ENCODE data around the gene CNTNAP2.

Gene CNTNAP2

DNA sequence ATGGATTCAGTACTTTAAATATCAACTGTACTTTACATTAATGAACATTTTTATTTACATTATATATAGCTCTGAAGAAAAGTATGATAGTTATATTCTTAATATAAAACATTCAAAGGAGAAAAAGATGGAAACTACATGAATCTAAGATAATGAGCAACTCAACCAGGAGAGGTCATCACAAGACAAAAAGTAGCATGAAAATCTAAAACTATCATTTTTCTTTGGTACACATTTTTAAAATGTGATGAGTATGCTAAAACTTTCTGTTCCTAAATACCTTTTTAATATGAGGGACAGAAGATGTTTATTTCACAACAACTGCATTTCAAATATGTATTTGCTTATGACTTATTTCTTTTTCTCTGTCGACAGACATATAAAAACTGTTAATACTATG lies 2.4 kb downstream of the CNTNAP2 start:
- TF ChIP-seq JUND (IDR thresholded peaks at IDR 0.05; ENCODE audit: low read depth): no peak
- no peak for DNase-seq (ENCODE audit: low read depth in 1 of 2, low spot score in 1 of 2)

DNA sequence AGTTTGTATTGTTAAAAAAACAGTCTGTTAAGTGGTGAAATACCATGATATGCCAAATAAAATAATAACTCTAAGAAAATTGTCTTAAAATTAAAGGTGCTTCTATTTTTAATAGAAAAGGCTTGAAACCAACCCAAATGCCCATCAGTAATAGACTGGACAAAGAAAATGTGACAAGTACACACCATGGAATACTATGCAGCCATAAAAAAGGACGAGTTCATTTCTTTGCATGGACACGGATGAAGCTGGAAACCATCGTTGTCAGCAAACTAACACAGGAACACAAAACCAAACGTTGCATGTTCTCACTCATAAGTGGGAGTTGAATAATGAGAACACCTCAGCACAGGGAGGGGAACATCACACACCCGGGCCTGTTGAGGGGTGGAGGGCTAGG lies 7.1 kb downstream of the CNTNAP2 start:
- DNase-seq (ENCODE audit: low read depth in 1 of 2, low spot score in 1 of 2): no peak
- in situ Hi-C loops (cut with HindIII; ENCODE audit: low pct_unique_long_range_greater_than_20kb, low sequenced_read_pairs): no loop called here
- TF ChIP-seq JUND (IDR thresholded peaks at IDR 0.05; ENCODE audit: low read depth): no peak

More for the DNA sequence above, 2.4 kb downstream of the CNTNAP2 start:
- in situ Hi-C loops (cut with HindIII; ENCODE audit: low pct_unique_long_range_greater_than_20kb, low sequenced_read_pairs): no loop called here

- no peak for TF ChIP-seq JUND (IDR thresholded peaks at IDR 0.05; ENCODE audit: low read depth)
- in situ Hi-C loops (cut with HindIII; ENCODE audit: low pct_unique_long_range_greater_than_20kb, low sequenced_read_pairs): no loop called here
- no peak for DNase-seq (ENCODE audit: low read depth in 1 of 2, low spot score in 1 of 2)
Observed at GRCh38 chr7:146126767-146127509, 10.3 kb downstream of the CNTNAP2 start.

DNA sequence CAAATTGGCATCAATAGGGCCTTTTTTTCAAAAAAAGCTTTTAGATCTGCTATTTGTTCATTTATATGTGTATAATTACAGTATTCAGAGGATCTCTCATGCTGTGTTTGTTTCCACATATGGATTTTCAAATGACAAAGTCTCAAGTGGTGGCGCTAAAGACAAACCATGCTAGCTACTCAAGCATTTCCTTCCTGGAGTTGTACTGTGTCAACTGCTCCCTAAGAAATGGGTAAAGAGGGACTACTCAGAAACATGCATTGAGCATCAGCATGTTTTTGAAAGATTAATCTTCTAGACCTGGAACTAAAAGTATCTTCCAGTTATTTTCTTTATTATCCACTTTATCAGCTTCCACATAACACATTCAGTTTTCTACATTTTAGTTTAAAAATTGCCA lies 12.7 kb downstream of the CNTNAP2 start:
- TF ChIP-seq JUND (IDR thresholded peaks at IDR 0.05; ENCODE audit: low read depth): no peak
- DNase-seq (ENCODE audit: low read depth in 1 of 2, low spot score in 1 of 2): no peak
- in situ Hi-C loops (cut with HindIII; ENCODE audit: low pct_unique_long_range_greater_than_20kb, low sequenced_read_pairs): no loop called here

GRCh38 chr7:146129997-146130396 lies 13.4 kb downstream of the CNTNAP2 start:
- TF ChIP-seq JUND (IDR thresholded peaks at IDR 0.05; ENCODE audit: low read depth): no peak
- no peak for DNase-seq (ENCODE audit: low read depth in 1 of 2, low spot score in 1 of 2)
- in situ Hi-C loops (cut with HindIII; ENCODE audit: low pct_unique_long_range_greater_than_20kb, low sequenced_read_pairs): no loop called here

GRCh38 chr7:146131701-146132100 lies 15.1 kb downstream of the CNTNAP2 start:
- no peak for DNase-seq (ENCODE audit: low read depth in 1 of 2, low spot score in 1 of 2)
- TF ChIP-seq JUND (IDR thresholded peaks at IDR 0.05; ENCODE audit: low read depth): no peak
- in situ Hi-C loops (cut with HindIII; ENCODE audit: low pct_unique_long_range_greater_than_20kb, low sequenced_read_pairs): no loop called here

DNA sequence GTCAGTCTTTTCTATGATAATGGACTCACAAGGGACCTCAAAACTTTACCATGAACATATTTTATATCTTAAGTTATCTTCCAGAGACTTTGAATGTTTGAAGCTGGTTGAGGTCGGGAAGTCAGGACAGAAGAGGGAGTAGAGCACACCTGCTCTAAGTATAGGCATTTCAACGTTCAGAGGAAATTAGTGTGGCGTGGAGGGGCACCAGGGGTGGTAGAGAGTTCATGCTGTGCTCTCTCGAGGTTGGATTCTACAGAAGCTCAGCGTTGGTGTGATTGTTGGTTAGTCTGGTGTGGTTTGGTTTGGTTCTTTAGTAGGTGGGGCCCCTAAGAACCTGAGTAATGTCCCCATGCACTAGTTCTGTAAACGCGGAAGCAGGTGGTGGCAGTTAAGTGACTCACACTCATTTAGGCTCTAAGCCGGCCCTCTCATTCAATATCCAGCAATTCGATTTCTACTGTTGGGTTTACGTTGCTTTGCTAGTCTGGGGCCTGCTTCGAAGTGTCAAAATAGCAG lies 19.8 kb downstream of the CNTNAP2 start:
- TF ChIP-seq JUND (IDR thresholded peaks at IDR 0.05; ENCODE audit: low read depth): no peak
- in situ Hi-C loops (cut with HindIII; ENCODE audit: low pct_unique_long_range_greater_than_20kb, low sequenced_read_pairs): no loop called here
- DNase-seq (ENCODE audit: low read depth in 1 of 2, low spot score in 1 of 2): no peak

- DNase-seq (ENCODE audit: low read depth in 1 of 2, low spot score in 1 of 2): no peak
- no peak for TF ChIP-seq JUND (IDR thresholded peaks at IDR 0.05; ENCODE audit: low read depth)
- in situ Hi-C loops (cut with HindIII; ENCODE audit: low pct_unique_long_range_greater_than_20kb, low sequenced_read_pairs): no loop called here
Observed at GRCh38 chr7:146138926-146139325, 22.3 kb downstream of the CNTNAP2 start.

DNA sequence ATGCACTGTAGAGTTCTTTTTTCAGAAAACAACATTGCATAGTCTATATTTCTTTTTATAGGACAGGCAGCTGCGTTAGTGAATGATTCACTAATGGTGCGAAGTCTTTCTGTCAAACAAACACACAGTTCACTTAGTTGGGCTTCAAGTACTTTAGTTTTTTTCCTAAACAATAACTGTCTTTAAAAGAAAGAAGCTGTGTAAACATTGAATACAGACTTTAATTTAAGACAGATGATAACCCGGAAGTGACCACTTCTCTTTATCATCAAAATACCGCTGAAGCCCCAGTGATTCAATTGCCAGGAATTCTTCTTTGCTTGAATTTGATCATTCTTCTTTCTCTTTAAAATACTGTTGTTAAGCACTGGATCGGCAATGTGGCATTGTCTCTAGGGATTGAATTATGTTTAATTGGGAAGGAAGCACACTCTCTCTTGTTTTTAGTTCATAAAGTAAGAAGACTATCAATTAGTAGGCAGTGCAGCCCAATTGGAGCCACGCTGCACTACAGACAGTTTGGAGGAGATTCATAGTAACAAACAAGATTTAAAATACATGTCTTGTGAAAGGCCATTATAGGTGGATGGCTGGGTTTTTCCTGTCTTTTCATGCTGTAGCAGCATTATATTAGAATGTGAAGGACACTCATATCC lies 30.4 kb downstream of the CNTNAP2 start:
- no peak for DNase-seq (ENCODE audit: low read depth in 1 of 2, low spot score in 1 of 2)
- TF ChIP-seq JUND (IDR thresholded peaks at IDR 0.05; ENCODE audit: low read depth): no peak
- in situ Hi-C loops (cut with HindIII; ENCODE audit: low pct_unique_long_range_greater_than_20kb, low sequenced_read_pairs): no loop called here

DNA sequence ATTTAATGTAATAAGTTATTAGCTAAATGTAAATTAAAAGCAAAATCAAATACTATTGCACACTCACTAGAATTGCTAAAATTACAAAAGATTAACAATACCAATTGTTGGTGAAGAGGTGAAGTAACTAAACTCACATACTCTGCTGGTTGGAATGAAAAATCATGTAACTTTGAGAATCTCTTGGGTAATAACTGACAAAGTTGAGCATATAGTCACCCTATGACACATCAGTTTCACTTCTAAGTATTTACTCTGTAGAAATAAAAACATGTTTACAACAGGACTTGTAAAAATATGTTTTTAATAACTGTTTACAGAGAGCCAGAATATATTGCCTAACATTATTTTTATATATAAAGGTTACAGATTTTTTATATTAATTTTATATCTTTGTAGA lies 33.6 kb downstream of the CNTNAP2 start:
- TF ChIP-seq JUND (IDR thresholded peaks at IDR 0.05; ENCODE audit: low read depth): no peak
- in situ Hi-C loops (cut with HindIII; ENCODE audit: low pct_unique_long_range_greater_than_20kb, low sequenced_read_pairs): no loop called here
- no peak for DNase-seq (ENCODE audit: low read depth in 1 of 2, low spot score in 1 of 2)

GRCh38 chr7:146172112-146172511 lies 55.5 kb downstream of the CNTNAP2 start:
- in situ Hi-C loops (cut with HindIII; ENCODE audit: low pct_unique_long_range_greater_than_20kb, low sequenced_read_pairs): no loop called here
- no peak for DNase-seq (ENCODE audit: low read depth in 1 of 2, low spot score in 1 of 2)
- TF ChIP-seq JUND (IDR thresholded peaks at IDR 0.05; ENCODE audit: low read depth): no peak

- no peak for TF ChIP-seq JUND (IDR thresholded peaks at IDR 0.05; ENCODE audit: low read depth)
- in situ Hi-C loops (cut with HindIII; ENCODE audit: low pct_unique_long_range_greater_than_20kb, low sequenced_read_pairs): no loop called here
- no peak for DNase-seq (ENCODE audit: low read depth in 1 of 2, low spot score in 1 of 2)
Observed at GRCh38 chr7:146175716-146176115, 59.1 kb downstream of the CNTNAP2 start.

DNA sequence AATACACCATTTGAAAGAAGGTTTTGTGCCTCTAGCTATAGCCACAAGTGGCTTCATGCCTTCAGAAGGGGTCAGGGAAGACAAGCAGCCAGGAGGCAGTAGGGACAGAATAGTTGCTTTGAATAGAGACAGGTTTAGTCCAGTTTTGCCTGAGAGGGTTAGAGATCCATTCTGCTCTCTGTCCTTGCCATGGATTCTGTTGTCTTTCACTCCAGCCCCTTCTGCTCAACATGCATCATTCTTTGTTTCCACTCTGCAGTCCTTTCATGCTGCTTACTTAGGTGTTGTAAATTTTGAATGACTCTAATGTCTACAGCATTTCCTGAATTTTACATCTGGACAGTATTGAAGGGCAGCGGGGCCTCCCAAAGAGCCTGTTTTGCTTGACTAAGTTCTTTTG lies 60.3 kb downstream of the CNTNAP2 start:
- DNase-seq (ENCODE audit: low read depth in 1 of 2, low spot score in 1 of 2): no peak
- no peak for TF ChIP-seq JUND (IDR thresholded peaks at IDR 0.05; ENCODE audit: low read depth)
- in situ Hi-C loops (cut with HindIII; ENCODE audit: low pct_unique_long_range_greater_than_20kb, low sequenced_read_pairs): no loop called here

All from T47D (cell line).